GM18507 (cell line): ENCODE data around the gene CYP4F3.

Experiments used
- DNase-seq: peaks from one replicate; pipeline ENCODE4 v3.0.0; 2011; ENCODE audit warnings: low read depth; ENCODE audit not compliant: insufficient read length; ENCODE audit errors: extremely low spot score
- FAIRE-seq: peaks from 2 replicates; lab custom pipeline; 2011; peaks lifted over from hg19 to GRCh38; lab: Jason Lieb, UNC

CYP4F3 gene

GRCh38 chr19:15701757-15702533 lies 61.2 kb downstream of the CYP4F3 start:
- no peak for FAIRE-seq
- no peak for DNase-seq

GRCh38 chr19:15702534-15702930 lies 61.8 kb downstream of the CYP4F3 start:
- DNase-seq, result no peak

More at GRCh38 chr19:15702534-15702930, 61.8 kb downstream of the CYP4F3 start:
- no peak for FAIRE-seq
